ENCODE measurements around the gene CWC25.

CWC25 gene

GRCh38 chr17:38752308-38753070 is 72.6 kb downstream of the CWC25 start, which contains the start of gene PSMB3:
Gene PSMB3 (plus strand): TSS chr17:38752741. CDS start chr17:38752827, 86 bp downstream.
- Histone ChIP-seq H3K36me3 (peaks cover 34 to 42% (median 39%) of the 10 kb centered on the region in 11 experiments), H3K4me3 (peak within 1 kb of the TSS; percentile 77 to 100 (median 86)), H3K9me3 (replicated peaks in 1 of 11) (no peaks in the 10 kb centered on the region), H3K27me3 (peaks cover 35 to 45% (median 43%) of the 10 kb centered on the region in 11 experiments), H3K4me2 (peak within 1 kb of the TSS; percentile 88 to 99 (median 94)), H3K27ac (peak within 1 kb of the TSS; percentile 84 to 97 (median 91)), H3K9ac (peak within 1 kb of the TSS; percentile 86 to 97 (median 92)), H3K4me1 (peaks cover 44 to 57% (median 50%) of the 10 kb centered on the region in 10 experiments), H4K20me1 (peaks cover 3 to 70% (median 40%) of the 10 kb centered on the region in 11 experiments; a peak in 19 of 22 replicates)
- TF ChIP-seq Cebpa-rat (IDR thresholded peaks at IDR 0.05) = peak in 9 of 11 experiments; percentile 32 to 81 (median 51); a peak in 10 of 22 replicates

GRCh38 chr17:38751808-38752307 is 73.3 kb downstream of the CWC25 start:
- peak overlapping the region; percentile 83 to 97 (median 90) for H3K27ac ChIP-seq
- peak in 8 of 11 experiments; percentile 30 to 84 (median 63); a peak in 10 of 22 replicates for TF ChIP-seq Cebpa-rat (IDR thresholded peaks at IDR 0.05)
- peaks cover 47 to 61% (median 53%) of the 10 kb centered on the region in 10 experiments for H3K4me1 ChIP-seq
- H4K20me1 ChIP-seq = peaks cover 3 to 64% (median 36%) of the 10 kb centered on the region in 11 experiments; a peak in 19 of 22 replicates
- peak overlapping the region; percentile 73 to 99 (median 91) for H3K4me2 ChIP-seq
- peak overlapping the region; percentile 81 to 97 (median 92) for H3K9ac ChIP-seq
- H3K27me3 ChIP-seq = peaks cover 35 to 51% (median 47%) of the 10 kb centered on the region in 11 experiments
- peaks cover 27 to 35% (median 33%) of the 10 kb centered on the region in 11 experiments for H3K36me3 ChIP-seq
- H3K9me3 ChIP-seq (replicated peaks in 1 of 11) = no peaks in the 10 kb centered on the region
- H3K4me3 ChIP-seq = peak overlapping the region; percentile 77 to 100 (median 86)

- no peak for TF ChIP-seq Cebpa-rat (IDR thresholded peaks at IDR 0.05)
These were observed 73.8 kb downstream of the CWC25 start for GRCh38 chr17:38751144-38751807.

More at GRCh38 chr17:38751144-38751807, 73.8 kb downstream of the CWC25 start:
- Histone ChIP-seq H3K4me2 (peak overlapping the region; percentile 73 to 99 (median 91)), H3K9me3 (replicated peaks in 1 of 11) (no peaks in the 10 kb centered on the region), H3K27me3 (peaks cover 35 to 51% (median 47%) of the 10 kb centered on the region in 11 experiments), H3K9ac (peak overlapping the region in 5 of 11 experiments; percentile 81 to 97 (median 93); a peak in 5 of 22 replicates), H4K20me1 (peaks cover 3 to 62% (median 36%) of the 10 kb centered on the region in 11 experiments; a peak in 19 of 22 replicates), H3K4me3 (peak overlapping the region; percentile 77 to 100 (median 86)), H3K27ac (peak overlapping the region in 2 of 11 experiments; percentile 89 to 92; a peak in 4 of 22 replicates), H3K4me1 (peaks cover 53 to 66% (median 59%) of the 10 kb centered on the region in 10 experiments), H3K36me3 (peaks cover 22 to 29% (median 27%) of the 10 kb centered on the region in 11 experiments)
